Measurements from ENCODE around the gene FRMD5.

Gene FRMD5

DNA sequence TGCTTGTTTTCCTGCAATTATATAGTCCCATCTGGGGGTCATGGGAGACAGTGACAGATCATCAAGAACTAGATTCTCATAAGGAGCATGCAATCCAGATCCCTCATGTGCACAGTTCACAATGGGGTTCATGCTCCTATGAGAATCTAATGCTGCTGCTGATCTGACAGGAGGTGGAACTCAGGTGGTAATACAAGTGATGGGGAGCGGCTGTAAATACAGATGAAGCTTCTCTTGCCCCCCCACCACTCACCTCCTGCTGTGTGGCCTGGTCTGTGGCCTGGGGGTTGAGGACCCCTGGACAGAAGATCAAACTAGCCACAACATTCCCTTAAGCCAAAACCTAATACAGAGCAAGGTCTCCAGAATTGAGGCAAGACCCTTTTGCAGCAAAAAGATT lies 207.1 kb downstream of the FRMD5 start:
- no peak for DNase-seq (ENCODE audit: low read depth, low spot score)
- no peak overlapping the region for H3K27ac ChIP-seq

DNA sequence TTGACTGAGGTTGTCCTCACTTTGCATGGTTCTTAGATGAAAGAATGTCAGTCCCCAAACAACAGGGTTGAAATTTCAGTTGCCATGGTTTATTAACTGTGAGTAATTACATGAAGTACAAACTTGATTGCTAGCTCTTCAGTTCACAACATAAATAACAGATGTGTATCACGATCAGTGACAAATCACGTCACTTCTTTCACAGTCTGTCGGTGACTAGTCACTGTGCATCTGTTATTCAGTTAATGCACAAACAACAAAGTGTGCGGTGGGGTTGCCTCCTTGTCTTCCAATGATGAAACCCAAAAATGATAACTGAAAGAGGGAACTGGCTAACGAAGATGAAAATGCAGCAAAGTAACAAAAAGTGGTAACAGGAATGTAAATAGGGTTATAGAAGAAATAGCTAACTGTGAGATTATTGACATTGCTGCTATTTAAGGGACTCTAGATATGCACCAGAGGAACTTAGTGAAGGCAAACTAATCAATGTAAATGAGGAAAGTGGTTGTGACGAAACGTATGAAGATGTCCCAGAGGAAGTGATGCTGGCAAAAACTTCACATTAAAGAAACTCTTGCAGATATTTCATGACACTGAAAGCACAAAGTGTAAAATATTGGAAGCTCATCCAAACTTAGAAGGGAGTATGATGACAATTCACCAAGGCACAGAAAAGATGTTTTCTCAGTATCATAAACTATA lies 208.9 kb downstream of the FRMD5 start:
- DNase-seq (ENCODE audit: low read depth, low spot score), result no peak
- H3K27ac ChIP-seq, result no peak overlapping the region

DNA sequence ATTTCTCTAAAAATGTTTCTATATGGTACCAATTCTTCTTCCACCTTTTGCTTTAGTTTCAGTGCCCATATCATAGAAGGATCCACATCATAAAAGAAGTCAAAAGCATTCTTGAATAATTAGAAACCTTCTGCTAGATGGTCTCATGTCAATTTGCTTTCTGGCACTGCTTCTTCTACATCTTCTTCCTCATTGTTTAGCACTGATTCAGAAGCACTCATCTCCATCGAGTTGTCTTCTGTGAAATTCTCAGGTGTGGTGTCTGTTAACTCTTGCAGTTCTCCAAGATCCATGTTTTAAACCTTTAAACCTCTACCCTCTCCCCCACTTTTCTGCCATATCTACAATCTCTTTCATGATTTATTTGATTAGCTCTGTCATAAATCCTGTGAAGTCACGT lies 213.5 kb downstream of the FRMD5 start:
- no peak overlapping the region for H3K27ac ChIP-seq
- no peak for DNase-seq (ENCODE audit: low read depth, low spot score)

DNA sequence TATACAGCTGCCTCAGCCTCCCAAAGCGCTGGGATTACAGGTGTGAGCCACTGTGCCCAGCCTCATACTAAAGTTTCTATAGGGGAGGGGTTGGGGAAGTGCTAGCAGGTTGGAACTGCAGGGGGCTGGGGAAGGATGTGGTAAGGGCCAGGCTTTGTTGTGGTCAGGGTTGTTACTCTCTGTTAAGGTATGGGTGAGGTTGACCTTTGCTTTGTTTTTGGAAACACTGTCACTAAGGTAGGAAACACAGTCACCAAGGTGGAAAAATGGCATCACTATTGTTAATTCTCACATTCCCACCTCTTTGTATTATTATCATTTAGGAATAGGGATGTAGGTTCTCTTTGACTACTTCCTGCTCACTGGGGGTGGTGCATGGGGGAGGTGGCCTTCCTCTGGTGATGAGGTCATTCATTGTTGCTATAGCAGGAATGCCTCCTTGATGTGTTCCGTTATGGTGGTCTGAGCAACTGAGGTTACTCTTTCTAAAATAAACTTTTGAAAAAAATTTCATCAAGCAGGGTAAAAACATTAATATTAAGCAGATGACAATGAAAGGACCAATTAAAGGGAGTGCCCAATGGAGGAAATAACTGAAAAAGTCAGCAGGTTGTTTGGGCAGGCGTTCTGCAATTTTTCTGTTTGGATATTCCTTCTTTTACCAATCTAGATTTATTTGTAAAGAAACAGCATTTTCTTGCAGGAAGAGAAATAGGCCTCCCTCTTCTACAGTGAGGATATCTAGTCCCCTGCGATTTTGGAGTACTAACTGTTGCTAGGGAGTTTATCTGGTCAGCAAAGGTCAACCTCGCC lies 217.8 kb downstream of the FRMD5 start:
- no peak for DNase-seq (ENCODE audit: low read depth, low spot score)
- no peak overlapping the region for H3K27ac ChIP-seq

DNA sequence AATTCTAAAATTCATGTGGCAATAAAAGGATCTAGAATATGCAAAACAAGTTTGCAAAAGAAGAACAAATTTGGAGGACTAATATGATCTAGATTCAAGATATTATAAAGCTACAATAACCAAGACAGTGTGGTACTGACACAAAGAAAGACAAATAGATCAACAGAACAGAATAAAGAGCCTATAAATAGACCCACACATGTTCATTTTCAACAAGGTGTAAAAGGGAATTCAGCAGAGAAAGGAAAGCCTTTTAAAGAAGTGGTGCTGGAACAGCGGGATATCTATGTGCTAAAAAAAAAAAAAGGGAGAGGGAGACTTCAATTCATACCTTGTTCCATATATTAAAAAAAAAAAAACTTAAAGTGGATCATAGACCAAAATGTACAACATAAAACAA lies 219.3 kb downstream of the FRMD5 start:
- no peak overlapping the region for H3K27ac ChIP-seq
- DNase-seq (ENCODE audit: low read depth, low spot score), result no peak

DNA sequence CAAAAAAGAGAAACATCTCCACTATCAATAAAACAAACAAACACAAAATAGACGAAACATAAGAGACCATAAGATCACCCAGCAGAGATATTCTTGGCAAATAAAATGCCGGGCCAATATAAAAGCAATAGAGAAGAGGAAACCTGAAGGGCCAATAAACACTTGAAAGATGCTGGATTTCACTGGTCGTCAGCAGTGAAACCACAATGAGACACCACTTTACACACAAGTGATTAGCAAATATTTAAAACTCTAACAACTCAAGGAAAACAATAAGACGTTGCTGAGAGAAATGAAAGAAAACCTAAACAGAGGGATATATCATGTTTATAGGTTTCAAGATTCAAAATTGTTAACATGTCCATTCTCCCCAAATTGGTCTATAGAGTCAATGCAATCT lies 219.7 kb downstream of the FRMD5 start:
- no peak overlapping the region for H3K27ac ChIP-seq
- DNase-seq (ENCODE audit: low read depth, low spot score), result no peak

DNA sequence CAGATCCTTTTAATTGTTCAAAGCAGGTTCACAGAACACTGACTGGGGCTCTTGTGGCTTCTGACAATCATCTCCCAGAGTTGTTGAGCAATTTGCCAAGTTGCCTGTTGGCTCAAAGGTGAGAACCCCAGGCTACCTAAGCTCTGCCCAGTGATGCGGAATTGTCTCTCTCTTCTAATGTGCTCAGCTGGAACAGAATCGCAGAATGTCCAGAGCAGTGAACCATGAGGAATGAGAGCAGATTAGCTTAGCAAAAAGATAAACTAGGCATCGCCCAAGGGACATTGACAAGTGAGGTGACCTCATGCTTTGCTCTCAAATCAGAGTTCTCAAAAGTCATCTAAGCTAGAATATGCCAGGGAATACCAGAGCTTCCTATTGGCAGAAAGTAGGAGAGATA lies 220.2 kb downstream of the FRMD5 start:
- no peak overlapping the region for H3K27ac ChIP-seq
- DNase-seq (ENCODE audit: low read depth, low spot score), result no peak

DNA sequence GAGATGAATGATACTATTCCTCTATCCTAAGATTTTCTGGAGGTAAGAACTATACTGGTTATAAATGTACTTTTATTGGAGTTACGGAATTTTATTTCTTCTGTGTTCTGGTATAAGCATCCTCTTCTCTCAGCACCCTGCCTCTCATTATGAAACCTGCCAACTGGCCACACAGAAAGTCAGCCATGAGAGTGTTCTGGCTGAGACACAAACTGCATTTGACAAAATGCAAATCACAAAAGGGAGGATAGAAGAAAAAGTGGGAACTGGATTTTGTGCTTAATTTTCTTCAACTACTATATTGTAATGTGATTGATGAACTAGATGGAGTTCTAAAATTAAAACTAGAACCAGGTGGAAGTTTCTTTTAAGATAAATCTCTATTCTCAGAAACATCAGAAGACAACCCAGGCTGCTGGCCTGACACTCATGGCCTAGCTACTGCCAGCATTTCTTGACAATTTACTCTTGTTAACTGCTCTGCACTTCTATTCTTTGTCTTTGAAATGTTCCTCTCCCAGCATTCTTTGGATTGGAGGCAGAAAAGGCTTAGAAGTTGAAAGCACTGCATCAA lies 225.2 kb downstream of the FRMD5 start:
- H3K27ac ChIP-seq, result no peak overlapping the region

DNA sequence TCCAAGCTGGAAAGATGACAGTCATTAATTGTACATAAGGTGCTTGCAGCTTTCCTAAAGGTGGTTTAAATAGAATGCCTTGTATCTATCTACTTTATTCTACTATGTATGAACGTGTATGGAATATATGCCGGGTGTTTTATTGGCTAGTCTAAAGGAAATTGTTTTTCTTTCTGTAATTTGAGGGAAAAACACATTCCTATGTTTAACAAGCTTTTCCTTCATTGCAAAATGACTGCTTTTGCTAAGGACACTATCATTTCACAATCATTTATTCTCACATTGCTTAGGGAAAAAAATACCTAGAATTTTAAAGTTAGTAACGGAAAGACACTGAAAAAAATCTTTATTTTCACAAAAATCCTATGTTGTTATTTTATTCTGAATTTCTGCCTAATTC lies 226.5 kb downstream of the FRMD5 start:
- DNase-seq (ENCODE audit: low read depth, low spot score), result no peak
- no peak overlapping the region for H3K27ac ChIP-seq

More for the DNA sequence above, 225.2 kb downstream of the FRMD5 start:
- DNase-seq (ENCODE audit: low read depth, low spot score), result no peak

DNA sequence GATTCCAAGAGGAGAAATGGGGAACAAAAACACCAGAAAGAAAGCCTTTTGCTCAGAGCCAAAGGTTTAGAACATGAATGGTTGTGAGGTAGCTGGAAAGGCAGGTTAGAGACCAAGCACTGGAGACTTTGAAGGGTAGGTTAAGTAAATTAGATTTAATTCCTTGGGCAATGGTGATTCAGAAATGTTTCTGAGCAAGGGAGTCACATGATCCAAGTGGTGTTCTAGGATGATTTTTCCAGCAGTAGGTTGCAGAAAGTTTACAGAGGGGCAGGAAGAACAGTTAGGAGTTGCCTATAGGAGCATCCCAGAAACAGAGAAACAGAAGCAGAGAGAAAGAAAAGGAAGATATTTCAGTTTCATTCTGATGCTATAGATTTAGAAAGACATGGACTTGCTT lies 228.4 kb downstream of the FRMD5 start:
- no peak for DNase-seq (ENCODE audit: low read depth, low spot score)
- H3K27ac ChIP-seq, result no peak overlapping the region

DNA sequence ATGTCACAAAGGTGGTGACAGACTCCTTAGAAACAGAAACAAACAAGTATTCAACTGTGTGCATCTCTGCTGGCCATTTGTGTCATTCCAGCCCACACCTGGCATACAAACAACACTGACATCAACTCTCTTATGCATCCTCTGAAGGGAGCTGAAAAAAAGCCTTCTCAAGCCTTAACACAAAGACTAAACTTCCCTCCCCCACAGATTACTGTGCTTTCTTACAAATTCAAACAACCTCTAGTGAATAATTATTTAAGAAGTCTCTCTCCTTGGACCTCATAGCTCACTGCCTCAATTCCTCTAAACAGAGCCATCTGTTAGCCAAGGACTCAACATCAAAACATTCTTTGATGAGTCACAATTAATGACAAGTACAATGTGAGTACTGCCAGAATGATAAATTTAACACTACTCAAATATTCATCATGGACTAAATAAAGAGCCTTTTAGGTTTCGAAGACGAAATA lies 236.2 kb downstream of the FRMD5 start:
- no peak for DNase-seq (ENCODE audit: low read depth, low spot score)

DNA sequence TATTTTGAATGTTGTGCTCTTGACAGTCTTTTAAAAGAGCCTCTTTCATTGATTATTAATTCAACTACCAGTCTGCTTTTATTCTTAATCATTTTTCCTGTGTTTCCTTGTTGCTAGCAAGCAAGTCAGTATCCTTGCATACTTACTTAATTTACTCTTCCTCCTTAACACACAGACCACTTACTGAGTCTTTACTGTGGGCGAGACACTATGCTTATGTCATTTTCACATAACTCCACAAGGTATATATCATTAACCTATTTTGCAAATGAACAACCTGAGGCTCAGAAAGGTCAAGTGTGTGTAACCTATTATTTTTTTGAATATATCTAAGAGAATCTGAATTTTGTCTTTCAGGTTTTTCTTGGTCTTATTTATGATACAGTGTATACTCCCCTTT lies 237.3 kb downstream of the FRMD5 start:
- H3K27ac ChIP-seq, result no peak overlapping the region
- no peak for DNase-seq (ENCODE audit: low read depth, low spot score)

More for the DNA sequence above, 236.2 kb downstream of the FRMD5 start:
- H3K27ac ChIP-seq, result no peak overlapping the region

DNA sequence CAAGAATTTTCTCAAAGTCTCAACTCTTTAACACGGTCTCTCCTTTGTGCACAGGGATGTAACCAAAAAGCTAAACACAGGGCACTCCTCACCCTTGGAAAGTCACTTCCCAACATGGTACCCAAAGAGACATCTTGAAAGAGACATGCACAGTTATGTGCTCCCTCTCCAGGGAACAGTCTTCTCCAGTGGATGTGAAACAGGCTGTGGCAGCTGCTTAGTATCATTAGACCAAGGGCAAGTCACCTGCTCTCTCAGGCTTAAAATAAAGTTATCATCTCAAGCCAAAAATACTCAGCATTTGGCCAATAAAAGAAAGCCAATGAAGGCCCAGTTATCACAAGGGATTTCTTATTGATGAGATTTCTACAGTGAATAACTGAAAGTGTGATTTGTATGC lies 239.9 kb downstream of the FRMD5 start:
- no peak overlapping the region for H3K27ac ChIP-seq
- no peak for DNase-seq (ENCODE audit: low read depth, low spot score)

DNA sequence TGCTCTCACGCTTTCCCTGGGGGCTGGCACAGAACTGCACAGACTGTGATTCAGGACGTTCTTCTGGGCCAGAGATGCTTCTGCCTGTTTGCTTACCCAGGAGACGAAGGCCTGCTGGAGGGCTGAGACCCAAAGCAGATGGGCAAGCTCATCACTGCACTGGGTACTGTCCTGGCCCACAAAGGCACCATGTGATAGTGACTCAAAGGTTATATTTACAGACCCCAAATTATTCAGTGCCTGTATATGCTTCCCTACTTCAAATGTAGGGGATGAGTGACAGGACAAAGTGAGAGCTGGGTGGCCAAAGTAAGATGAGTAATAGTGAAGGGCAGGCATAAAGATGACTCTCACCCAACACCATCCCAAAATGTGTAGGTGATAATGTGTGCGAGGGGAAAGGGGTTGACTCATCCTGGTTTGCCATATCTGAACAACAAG lies 240.9 kb downstream of the FRMD5 start:
- H3K27ac ChIP-seq, result no peak overlapping the region
- no peak for DNase-seq (ENCODE audit: low read depth, low spot score)

DNA sequence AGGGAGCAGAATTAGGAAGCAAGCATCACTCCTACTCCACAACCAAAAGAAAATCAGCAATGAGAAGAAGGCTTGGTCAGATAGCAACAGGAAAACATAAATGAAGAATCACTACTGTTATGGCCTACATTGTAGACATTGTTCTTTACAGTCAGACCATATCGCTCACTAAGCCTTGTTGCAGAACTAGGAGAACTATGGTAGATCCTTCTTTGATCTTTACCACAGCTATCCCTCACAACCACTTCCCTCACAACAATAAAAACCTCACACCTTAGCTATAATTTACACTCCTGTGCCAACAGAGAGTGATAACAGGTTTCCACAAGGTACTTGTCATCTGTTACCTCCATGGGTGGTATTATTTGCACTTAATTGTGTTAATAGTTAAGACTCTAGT lies 241.7 kb downstream of the FRMD5 start:
- DNase-seq (ENCODE audit: low read depth, low spot score), result no peak
- no peak overlapping the region for H3K27ac ChIP-seq

DNA sequence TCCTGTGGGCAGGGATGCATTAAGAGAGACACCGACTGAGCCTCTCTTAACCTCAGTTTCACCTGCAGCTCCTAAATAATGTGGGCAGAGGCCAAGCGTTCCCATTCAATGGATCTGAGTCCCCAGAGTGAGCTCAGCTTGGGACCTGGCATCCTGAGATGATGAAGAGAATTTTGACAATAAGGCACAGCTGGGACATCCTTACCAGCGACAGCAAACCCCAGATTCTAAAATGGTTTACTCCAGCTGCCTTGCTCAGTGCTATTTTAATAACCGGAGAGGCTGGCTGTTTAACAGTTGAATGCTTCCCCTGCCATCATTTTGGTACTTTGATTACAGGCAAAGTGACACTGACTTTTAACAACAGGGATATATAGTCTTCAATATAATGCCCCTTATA lies 244.5 kb downstream of the FRMD5 start:
- no peak overlapping the region for H3K27ac ChIP-seq
- DNase-seq (ENCODE audit: low read depth, low spot score), result no peak

DNA sequence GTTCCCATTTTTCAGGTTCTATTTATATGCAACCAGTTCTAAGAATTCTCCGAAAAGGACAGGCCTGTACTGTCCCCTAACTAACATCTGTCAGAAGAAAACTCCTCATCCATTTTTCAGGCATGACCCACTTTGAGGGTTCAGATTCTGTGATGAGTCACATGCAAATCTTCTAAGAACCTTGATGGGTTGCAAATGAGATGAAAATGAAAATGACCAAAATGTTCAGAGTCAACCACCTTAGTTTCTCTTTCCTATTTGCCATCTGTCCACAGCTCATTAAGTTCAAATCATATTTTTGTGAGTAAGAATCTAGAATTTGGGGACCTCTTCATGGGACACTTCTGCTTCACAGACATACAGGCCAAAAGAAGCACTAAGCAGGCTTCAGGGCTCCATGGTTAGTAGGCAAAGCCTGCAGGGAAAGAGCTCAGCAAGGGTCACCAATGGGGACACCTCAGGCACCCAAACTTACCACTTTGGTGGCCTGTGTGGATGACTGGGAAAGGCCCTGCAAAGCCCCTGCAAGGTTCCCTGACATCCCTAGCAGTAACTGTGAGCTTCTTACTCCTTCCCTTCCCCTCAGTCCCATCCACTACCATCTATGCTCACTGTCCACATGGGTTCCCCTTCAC lies 246.3 kb downstream of the FRMD5 start:
- H3K27ac ChIP-seq, result no peak overlapping the region
- no peak for DNase-seq (ENCODE audit: low read depth, low spot score)

DNA sequence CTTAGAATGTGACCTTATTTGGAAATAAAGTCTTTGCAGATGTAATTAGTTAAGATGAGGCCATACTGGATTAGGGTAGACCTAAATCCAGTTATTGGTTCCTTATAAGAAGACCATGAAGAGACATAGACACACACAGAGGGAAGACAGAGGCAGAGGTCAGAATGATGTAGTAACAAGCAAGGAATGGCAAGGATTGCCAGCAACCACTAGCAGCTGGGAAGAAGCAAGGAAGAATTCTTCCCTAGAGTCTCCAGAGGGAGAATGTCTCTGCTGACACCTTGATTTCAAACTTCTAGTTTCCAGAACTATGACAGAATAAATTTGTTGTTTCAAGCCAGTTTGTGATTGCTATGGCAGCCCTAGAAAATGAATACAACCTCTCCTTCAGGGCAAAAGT lies 251.6 kb downstream of the FRMD5 start:
- DNase-seq (ENCODE audit: low read depth, low spot score), result no peak

DNA sequence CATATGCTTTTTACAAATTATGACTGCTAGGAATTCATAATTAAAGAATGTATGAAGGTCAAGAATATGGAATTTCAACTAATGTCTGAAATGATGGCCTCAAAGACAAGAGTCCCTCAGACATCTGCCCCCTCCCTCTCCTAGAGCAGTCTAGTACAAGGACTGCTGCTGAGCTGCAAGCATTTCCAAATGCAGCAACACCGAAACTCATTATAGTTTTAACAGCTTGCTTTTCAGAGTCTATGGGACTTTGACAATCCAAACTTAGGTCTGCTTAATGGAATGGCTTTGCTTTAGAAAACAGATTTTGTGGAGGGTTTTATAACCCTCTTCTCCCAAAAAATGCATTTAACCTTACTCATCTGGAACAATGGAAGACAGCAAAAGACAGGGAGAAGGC lies 252.9 kb downstream of the FRMD5 start:
- no peak overlapping the region for H3K27ac ChIP-seq
- DNase-seq (ENCODE audit: low read depth, low spot score), result no peak

More for the DNA sequence above, 251.6 kb downstream of the FRMD5 start:
- H3K27ac ChIP-seq, result no peak overlapping the region

DNA sequence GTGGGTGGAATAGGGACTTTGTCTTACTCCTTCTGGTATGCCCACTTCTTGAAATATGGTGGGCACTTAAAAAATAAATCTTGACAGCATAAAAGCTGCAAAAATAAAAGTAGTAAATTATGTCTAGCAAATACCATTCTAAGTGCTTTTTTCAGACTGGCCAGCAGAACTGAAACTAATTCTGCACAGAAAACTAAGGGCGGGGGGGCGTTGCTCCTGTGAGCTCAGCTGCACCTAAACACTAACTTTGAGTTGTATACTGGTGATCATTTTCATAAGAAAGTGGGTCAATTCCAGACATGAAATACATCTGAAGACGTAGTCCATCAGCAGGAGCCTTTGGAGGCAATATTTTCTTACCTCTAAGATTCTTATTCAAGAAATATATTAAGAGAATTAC lies 253.5 kb downstream of the FRMD5 start:
- DNase-seq (ENCODE audit: low read depth, low spot score), result no peak
- no peak overlapping the region for H3K27ac ChIP-seq

DNA sequence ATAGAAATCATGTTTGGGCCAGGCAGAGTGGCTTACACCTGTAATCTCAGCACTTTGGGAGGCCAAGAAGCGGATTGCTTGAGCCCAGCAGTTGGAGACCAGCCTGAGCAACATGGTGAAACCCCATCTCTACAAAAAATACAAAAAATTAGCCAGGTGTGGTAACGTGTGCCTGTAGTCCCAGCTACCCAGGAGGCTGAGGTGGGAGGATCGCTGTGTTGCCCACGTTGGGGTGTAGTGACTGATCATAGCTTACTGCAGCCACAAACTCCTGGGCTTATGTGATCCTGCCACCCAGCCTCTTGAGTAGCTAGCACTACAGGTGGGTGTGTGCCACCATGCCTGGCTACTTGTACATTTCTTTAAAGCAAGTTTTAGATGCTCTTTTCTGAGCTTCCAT lies 254.0 kb downstream of the FRMD5 start:
- H3K27ac ChIP-seq, result no peak overlapping the region
- DNase-seq (ENCODE audit: low read depth, low spot score), result no peak
